ENCODE data around the gene SYCE3. TPM values are rescaled to one million over a fixed set of nuclear protein-coding genes. Genes with fewer than 3 reads are reported as not detected.

SYCE3 gene
- total RNA-seq, 1 donor from 2014 or later, result not detected

DNA sequence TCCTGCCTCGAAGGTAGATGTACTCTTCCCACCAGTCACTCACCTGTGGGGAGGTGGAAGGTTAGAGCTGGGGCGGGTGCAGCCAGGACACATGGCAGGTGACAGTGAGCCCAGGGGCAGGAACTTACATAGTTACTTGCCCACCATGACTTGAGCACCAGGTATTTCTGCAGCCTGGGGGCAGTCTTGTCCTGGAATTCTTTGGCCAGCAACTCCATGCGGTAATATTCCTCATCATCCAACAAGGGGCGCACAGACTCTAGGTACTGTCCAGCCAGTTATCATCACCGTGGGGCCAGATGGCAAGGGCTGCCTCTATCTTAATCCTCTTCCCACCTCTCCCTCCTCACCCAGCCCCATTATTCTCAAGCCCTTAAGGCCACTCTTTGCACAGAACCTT, 13.4 kb upstream of the SYCE3 start:
- no peak for DNase-seq (ENCODE audit: low spot score)

DNA sequence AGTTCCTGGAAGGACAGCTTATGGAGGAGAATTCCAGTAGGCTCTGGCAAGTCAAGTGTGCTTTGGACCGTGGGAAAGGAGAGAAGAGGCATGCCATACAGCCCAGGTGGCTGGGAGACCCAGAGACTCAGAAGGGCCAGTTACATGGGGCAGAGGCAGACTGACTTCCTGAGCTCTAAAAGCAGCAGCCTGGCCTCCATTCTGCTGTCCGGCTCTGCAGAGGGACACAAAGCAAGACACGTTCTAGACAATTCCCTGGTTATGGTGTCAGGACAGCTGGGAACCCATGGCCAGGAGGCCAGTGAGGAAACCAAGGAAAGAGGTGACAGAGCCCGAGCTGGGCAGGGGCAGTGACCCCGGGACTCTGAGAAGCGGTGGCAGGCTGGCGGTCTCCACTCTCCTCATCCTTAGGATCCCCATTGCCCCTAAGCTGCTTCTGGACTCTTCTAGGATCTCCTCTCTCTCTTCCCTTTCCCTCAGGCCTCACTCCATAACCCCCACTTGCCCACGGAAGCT, 12.8 kb upstream of the SYCE3 start:
- no peak for DNase-seq (ENCODE audit: low spot score)

- no peak for DNase-seq (ENCODE audit: low spot score)
Observed at GRCh38 chr22:50574383-50574755, 11.7 kb upstream of the SYCE3 start.

DNA sequence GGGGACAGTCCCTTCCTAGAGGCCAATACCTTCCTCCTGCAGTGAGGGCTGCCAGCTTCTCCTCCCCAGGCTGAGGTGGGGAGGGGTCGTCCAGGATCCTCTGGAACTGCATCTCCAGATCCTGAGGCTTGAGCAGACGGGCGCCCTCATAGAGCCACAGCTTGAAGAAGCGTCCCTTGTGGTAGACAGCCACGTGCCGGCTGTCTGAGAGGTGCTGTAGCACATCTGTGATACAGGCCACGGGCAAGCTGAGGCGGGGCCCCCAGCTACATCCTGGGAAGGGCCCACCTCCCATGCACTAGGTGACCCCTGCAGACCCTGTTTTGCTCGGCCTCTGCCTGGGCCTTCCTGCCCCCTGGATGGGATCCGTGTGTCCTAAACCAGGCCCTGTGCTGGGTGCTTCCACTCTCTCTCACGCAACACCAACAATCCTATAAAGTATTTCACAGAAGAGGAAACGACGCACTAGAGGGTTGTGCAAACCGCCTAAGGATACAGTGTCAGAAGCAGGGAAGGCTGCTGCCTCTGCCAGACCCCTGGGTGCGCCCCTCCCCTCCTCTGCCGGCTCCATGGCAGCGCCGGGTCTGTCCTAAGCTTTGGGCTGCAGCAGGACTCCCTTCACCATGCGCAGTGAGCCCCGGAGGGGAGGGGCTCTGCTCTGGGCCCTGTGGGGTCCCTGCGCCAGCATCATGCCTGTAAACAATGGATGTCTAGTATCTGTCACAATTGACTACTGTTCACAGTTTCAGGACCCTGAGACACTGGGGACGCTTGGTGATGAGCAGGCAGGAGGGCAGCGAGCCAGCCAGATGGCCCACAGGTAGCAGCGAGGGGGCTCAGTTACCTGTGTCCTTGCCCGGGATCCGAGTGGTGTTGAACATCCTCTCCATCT, 11.0 kb upstream of the SYCE3 start:
- no peak for DNase-seq (ENCODE audit: low spot score)

DNA sequence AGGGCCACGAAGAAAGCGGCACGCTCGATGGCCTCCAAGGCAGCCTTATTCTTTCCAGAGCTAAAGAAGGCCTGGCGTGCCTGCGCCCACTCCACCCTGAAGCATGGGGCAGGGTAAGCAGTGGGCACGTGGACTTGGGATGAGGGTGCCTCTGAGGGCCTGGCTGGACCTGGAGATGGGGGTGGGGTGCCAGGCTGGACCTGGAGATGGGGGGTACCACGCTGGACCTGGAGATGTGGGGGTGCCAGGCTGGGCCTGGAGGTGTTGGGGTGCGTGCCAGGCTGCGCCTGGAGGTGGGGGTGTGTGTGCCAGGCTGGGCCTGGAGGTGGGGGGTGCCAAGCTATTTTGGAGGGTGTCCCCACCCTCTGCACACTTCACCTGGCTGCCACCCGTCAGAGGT, 10.2 kb upstream of the SYCE3 start:
- no peak for DNase-seq (ENCODE audit: low spot score)

- DNase-seq (ENCODE audit: low spot score), result no peak
Observed at GRCh38 chr22:50571264-50572175, 8.8 kb upstream of the SYCE3 start.

- DNase-seq (ENCODE audit: low spot score), result no peak
Observed at GRCh38 chr22:50570861-50571260, 8.1 kb upstream of the SYCE3 start.

DNA sequence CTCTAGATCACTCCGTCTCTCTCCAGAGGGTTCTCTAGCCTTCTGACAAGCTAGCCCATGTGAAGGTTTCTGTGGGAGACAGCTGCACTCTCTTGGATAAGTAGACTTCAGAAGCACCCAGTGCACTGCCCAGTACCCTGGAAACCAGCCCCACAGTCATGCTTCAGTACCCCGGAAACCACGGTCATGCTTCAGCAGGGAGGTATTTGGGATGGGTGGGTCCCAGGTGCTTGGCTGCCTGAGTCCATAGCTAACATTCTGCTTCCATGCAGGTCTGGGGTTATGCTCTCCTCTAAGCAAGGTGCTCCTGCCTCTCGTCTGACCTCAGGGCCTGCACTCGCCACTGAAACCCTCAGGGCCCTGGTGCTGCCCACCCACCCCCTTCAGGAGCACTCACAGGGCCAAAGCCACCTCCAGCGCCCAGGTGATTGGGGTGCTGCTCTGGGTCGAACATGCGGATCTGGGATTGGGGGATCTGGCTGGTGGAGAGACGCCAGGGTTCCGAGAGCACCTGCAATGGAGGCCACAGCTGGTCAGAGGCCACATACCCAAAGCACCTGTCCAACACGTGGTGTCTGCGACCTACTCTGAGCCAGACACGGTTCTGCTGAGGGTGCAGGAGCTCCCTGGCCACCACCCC, 7.3 kb upstream of the SYCE3 start:
- no peak for DNase-seq (ENCODE audit: low spot score)

DNA sequence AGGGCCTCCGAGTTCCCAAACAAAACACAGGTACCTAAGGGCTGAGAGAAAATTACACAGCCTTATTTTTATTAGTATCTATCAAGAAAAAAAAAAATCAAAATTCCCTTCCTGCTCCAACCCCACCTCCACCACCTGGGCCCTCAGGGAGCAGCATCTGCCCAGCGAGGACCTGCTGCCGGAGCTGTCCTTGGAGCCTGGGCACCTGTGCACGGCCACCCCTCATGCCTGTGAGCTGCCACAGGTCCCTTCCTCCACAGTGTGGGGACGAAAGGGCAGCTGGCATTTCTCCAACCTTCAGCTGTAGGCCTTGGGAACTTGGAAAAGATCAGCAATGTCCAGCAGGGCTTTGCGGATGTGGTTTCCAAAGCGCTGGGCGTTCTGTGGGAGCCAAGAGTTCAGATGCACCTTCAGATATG, 6.3 kb upstream of the SYCE3 start:
- DNase-seq (ENCODE audit: low spot score), result no peak

GRCh38 chr22:50568626-50569025, 5.9 kb upstream of the SYCE3 start:
- DNase-seq (ENCODE audit: low spot score), result no peak

GRCh38 chr22:50567721-50568252, 5.1 kb upstream of the SYCE3 start:
- DNase-seq (ENCODE audit: low spot score), result no peak

DNA sequence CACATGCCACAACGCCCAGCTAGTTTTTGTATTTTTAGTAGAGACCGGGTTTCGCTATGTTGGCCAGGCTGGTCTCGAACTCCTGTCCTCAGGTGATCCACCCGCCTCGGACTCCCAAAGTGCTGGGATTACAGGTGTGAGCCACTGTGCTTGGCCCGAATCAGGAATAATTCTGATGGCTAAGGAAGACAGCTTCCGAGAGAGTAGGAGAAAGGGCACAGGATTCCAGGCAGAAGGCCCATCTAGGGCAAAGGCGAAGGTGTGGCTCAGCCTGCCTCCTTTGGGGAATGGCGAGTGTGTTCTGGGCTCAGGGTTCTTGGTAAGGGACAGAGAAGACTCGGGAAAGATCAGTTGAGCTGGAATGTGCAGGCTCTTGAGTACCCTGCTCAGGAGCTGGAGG, 1.6 kb upstream of the SYCE3 start:
- DNase-seq (ENCODE audit: low spot score), result no peak

GRCh38 chr22:50563413-50564160, 868 bp upstream of the SYCE3 start:
- DNase-seq (ENCODE audit: low spot score), result no peak

GRCh38 chr22:50561401-50562358, 1.0 kb downstream of the SYCE3 start:
- no peak for DNase-seq (ENCODE audit: low spot score)

- DNase-seq (ENCODE audit: low spot score), result no peak
Observed at GRCh38 chr22:50560034-50560433, 2.7 kb downstream of the SYCE3 start.

DNA sequence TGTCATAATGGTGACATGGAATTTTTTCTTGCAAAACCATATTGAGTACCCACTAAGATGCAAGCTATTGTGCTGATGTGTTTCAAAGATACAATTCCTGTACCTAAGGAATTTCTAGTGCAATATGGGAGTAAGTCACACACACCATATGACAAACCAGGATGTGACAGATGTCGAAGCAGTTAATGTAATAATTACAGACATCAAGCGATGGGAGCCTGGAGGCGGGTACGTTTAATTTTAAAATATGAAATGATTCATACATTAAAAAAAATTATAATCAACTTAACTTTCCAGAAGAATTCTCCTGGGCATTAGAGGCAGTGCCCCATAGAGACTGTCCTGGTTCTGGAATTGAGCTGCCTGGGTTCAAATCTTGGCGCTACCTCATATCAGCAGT, 6.0 kb downstream of the SYCE3 start:
- no peak for DNase-seq (ENCODE audit: low spot score)

GRCh38 chr22:50553310-50553709, 9.4 kb downstream of the SYCE3 start:
- DNase-seq (ENCODE audit: low spot score), result no peak

DNA sequence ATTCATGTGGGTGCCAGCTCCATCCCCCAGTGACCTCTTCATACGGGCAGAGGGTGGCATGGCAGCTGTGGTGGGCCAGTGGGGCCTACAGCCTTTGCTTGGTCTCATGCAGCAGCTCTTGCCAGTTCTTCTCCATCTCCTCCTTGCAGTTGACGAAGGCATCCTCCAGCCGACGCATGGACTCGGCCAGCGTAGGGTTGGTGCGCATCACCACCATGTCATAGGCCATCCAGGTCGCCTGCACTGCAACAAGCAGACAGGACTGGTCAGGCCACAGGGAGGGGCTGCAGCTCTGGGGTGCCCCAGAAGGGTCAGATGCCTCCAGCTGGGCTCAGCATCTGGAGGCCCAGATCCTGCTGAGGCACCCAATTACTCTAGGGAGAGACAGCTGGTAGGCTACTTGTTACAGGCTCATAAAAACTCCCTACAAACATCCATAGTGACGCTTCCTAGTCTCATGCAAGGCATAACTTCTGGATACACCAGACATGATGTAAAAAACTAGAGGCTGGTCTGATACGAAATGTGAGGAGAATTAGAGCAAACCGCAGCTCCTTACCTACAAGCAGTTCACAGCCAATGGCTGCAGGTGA, 11.5 kb downstream of the SYCE3 start:
- no peak for DNase-seq (ENCODE audit: low spot score)

DNA sequence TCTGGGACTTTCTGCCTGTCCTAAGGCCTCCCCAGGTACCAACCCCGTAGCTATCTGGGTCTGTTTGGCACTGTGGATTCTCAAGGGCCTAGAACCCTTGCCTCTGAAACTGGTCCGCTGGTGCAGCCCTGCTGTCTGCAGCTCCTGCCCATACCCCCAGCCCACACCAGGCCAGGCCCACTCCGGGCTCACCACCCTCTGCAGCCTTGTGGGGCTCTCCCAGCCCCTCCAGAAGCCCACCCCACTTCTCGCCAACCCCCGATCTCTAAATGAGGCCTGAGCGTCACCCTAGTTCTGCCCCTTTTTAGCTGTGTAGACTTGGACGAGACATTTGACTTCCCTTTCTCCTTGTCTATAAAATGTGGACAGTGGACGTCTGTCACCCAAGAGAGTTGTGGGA, 12.3 kb downstream of the SYCE3 start:
- no peak for DNase-seq (ENCODE audit: low spot score)
